Lung (tissue), 12 donors: ENCODE results near the gene PACS1. TPM values are rescaled to one million over a fixed set of nuclear protein-coding genes. Genes with fewer than 3 reads are reported as not detected.

Experiments
- ATAC-seq: fragments of 200-7000 bp; cut with Tn5 transposase; one replicate; pipeline ENCODE4 v1.9.1; 2020; ENCODE audit warnings: moderate number of reproducible peaks; ENCODE audit not compliant: insufficient read depth, low FRiP score
- DNase-seq, 3 donors: peaks; one replicate each; pipeline ENCODE4 v3.0.0-alpha.2; 2013 to 2017
- H3K27ac ChIP-seq, 2 donors: one replicate each; pipeline ENCODE4 v1.5.1; 2013; ENCODE audit warnings: mild to moderate bottlenecking in 2 of 2, moderate library complexity in 2 of 2, control low read depth in 1 of 2, inconsistent platforms in 1 of 2, low read depth in 1 of 2, low read length in 1 of 2
- H3K27me3 ChIP-seq, 3 donors: one replicate each; pipeline ENCODE4 v1.5.1; 2013; ENCODE audit warnings: low read length in 2 of 3; ENCODE audit not compliant: control insufficient read depth in 3 of 3, insufficient read depth in 3 of 3
- H3K36me3 ChIP-seq, 4 donors: one replicate each; pipeline ENCODE4 v1.5.1; 2013; ENCODE audit warnings: low read length in 4 of 4, mild to moderate bottlenecking in 1 of 4, moderate library complexity in 1 of 4; ENCODE audit not compliant: control insufficient read depth in 4 of 4, insufficient read depth in 4 of 4
- H3K4me1 ChIP-seq, 5 donors: one replicate each; pipeline ENCODE4 v1.5.1; 2013; ENCODE audit warnings: low read length in 5 of 5, mild to moderate bottlenecking in 2 of 5, moderate library complexity in 1 of 5; ENCODE audit not compliant: control insufficient read depth in 5 of 5, insufficient read depth in 5 of 5
- H3K4me3 ChIP-seq: one replicate; pipeline ENCODE4 v1.5.1; 2013; ENCODE audit warnings: mild to moderate bottlenecking, control low read depth, moderate library complexity
- H3K9ac ChIP-seq, 2 donors: one replicate each; pipeline ENCODE4 v1.5.1; 2013; ENCODE audit warnings: low read length in 2 of 2, control low read depth in 1 of 2; ENCODE audit not compliant: insufficient read depth in 1 of 2
- H3K9me3 ChIP-seq, 4 donors: one replicate each; pipeline ENCODE4 v1.5.1; 2013; ENCODE audit warnings: low read length in 3 of 4, mild to moderate bottlenecking in 1 of 4, moderate library complexity in 1 of 4; ENCODE audit not compliant: control insufficient read depth in 4 of 4, insufficient read depth in 3 of 4
- WGBS, 2 donors: extraction: QIAGEN DNeasy Blood & Tissue Kit; methylation state at CpG; one replicate each; pipeline ENCODE4 v1.1.7; 2013; 5-methylcytosine and 5-hydroxymethylcytosine counted together
- polyA plus RNA-seq, 2 donors: library from polyadenylated mRNA; stranded (reverse); fragments of 200-250 nt; gene quantifications; one replicate each; pipeline ENCODE4 v1.2.1, GENCODE V29; 2013
- total RNA-seq, 2 donors: library from RNA; depleted of rRNA in 1 of 2; stranded (reverse); fragments of >200 nt in 1 of 2; gene quantifications; one replicate each; pipeline ENCODE4 v1.2.1, GENCODE V29; 2014 to 2021
- TF ChIP-seq, protein P1 (sequence below): IDR thresholded peaks from 2 replicates; pipeline ENCODE4 v1.5.1; 2012; ENCODE audit warnings: mild to moderate bottlenecking; ENCODE audit errors: control extremely low read depth, extremely low read depth
- donor health status: control.
- donor health status: control.
- donor health status: Bipolar disorder and iron deficiency.
- donor health status: healthy.
- donor health status: DM: yes; HTN: yes; CAD: no.

The PACS1 gene
- total and polyA plus RNA-seq, 4 donors, result 22.2 to 48.8 (median 34.7) TPM

DNA sequence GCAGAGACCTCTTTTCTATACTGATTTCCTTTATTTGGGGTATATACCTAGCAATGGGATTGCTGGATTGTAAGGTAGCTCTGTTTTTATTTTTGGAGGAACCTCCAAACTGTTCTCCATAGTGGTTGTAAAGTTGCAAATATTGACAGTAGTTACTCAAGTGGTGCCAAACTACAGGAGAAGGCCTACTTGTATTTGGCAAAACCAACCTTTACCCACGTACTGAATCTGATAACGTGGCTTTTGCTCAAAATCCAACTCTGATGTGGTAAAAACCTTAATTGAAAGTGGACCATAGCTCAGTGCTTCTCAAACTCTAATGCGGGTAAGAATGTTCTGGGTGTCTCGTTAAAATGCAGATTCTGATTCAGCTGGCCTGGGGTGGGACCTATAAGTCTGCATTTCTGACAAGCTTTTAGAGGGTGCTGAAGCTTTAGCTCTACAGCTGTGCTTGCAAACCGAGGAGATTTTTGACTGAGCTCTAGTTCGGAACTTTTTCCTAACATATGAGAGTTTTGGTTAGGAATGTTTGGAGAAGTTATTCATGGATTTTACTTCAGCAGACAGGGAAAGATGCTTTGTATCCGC is 69.8 kb downstream of the PACS1 start:
- no peak overlapping the region for H3K27ac ChIP-seq
- no peaks in the 10 kb centered on the region for H3K27me3 ChIP-seq
- TF ChIP-seq, protein P1, sequence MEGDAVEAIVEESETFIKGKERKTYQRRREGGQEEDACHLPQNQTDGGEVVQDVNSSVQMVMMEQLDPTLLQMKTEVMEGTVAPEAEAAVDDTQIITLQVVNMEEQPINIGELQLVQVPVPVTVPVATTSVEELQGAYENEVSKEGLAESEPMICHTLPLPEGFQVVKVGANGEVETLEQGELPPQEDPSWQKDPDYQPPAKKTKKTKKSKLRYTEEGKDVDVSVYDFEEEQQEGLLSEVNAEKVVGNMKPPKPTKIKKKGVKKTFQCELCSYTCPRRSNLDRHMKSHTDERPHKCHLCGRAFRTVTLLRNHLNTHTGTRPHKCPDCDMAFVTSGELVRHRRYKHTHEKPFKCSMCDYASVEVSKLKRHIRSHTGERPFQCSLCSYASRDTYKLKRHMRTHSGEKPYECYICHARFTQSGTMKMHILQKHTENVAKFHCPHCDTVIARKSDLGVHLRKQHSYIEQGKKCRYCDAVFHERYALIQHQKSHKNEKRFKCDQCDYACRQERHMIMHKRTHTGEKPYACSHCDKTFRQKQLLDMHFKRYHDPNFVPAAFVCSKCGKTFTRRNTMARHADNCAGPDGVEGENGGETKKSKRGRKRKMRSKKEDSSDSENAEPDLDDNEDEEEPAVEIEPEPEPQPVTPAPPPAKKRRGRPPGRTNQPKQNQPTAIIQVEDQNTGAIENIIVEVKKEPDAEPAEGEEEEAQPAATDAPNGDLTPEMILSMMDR, result no peak
- DNase-seq (no peak), ATAC-seq (no peak)
- no peak overlapping the region for H3K9ac ChIP-seq
- no peak overlapping the region for H3K4me3 ChIP-seq
- 88 to 96% methylated on average over 7 of the region's 7 CpGs for WGBS, 2 donors
- no peaks in the 10 kb centered on the region for H3K36me3 ChIP-seq
- no peaks in the 10 kb centered on the region for H3K4me1 ChIP-seq
- H3K9me3 ChIP-seq, result no peaks in the 10 kb centered on the region

DNA sequence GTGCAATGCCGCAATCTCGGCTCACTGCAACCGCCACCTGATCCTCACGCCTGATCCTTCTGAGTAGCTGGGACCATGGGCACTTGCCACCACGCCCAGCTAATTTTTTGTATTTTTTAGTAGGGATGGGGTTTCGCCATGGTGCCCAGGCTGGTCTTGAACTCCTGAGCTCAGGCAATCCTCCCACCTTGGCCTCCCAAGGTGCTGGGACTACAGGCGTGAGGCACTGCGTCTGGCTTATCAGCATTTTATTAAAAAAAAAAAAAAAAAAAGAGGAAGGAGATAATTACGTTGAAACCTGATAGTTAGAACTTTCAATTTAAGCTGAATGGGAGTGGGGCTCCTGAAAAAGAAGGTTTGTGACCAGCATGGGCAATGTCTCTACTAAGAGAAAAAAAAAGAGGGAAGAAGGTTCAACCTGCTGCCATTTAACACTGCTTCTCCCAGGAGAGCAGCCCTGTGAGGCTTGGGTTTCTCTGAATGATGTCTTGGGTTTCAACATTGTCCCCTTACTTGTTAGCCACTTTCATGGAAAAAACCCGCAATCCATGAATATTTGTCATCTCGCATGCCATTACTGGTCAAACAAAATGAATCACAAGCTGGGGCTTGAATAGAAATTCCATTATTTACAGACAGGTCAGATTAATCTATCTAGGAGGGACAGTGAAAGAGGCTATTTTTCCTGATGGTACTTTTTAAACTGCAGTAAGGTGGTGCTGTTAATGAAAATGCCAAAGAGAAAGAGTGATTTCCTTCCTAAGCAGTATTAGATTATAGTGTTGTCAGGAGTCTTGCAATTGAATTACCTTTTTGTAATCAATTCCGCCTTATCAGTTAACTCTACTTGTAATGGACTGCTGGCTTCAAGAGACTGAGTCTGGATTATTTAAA is 72.5 kb downstream of the PACS1 start:
- Histone ChIP-seq H3K4me1 (peaks cover 0 to 5% (median 0%) of the 10 kb centered on the region in 5 donors), H3K9ac (no peak overlapping the region), H3K4me3 (no peak overlapping the region), H3K36me3 (no peaks in the 10 kb centered on the region), H3K27ac (no peak overlapping the region), H3K27me3 (no peaks in the 10 kb centered on the region), H3K9me3 (no peaks in the 10 kb centered on the region)
- 80 to 87% methylated on average over 12 of the region's 12 CpGs for WGBS, 2 donors
- TF ChIP-seq, protein P1, result no peak
- no peak for DNase-seq
- ATAC-seq, result no peak

DNA sequence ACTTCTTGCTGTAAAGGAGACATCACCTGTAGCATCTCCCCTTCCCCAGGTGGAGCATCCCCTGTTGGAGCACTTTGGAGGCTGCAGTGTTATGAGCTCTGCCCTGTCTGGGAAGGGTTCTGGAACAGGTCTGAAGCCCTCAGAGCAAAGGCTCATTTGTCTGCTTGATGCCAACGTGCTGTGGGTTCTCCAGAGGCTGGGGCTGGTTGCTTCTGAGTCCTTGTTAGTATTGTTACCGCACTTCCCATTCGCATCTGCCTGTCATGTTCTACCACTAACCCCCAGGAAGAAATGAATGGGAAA is 73.1 kb downstream of the PACS1 start:
- TF ChIP-seq, protein P1, result no peak
- Histone ChIP-seq H3K27me3 (no peaks in the 10 kb centered on the region), H3K9ac (no peak overlapping the region), H3K9me3 (no peaks in the 10 kb centered on the region), H3K36me3 (no peaks in the 10 kb centered on the region), H3K4me3 (no peak overlapping the region), H3K27ac (no peak overlapping the region), H3K4me1 (peaks cover 0 to 5% (median 0%) of the 10 kb centered on the region in 5 donors)
- DNase-seq (no peak), ATAC-seq (no peak)
- WGBS, 2 donors, result 97% methylated on average over 3 of the region's 3 CpGs
